ENCODE measurements around the gene AP1AR.

AP1AR gene

GRCh38 chr4:112231779-112232713, at the start of gene AP1AR:
Gene AP1AR, plus strand, starts transcription at chr4:112231787. Its CDS starts 305 bp downstream, at chr4:112232092.
- H3K27ac ChIP-seq, result peak within 1 kb of the TSS; percentile 88 to 96
- DNase-seq (ENCODE audit: low spot score), result peak; percentile 91
- H3K4me3 ChIP-seq, result peak within 1 kb of the TSS; percentile 88
- no peak for TF ChIP-seq CTCF (IDR thresholded peaks at IDR 0.05)

- DNase-seq (ENCODE audit: low spot score), result no peak
- H3K4me3 ChIP-seq, result no peak overlapping the region
- no peak for TF ChIP-seq CTCF (IDR thresholded peaks at IDR 0.05)
- H3K27ac ChIP-seq, result no peak overlapping the region
These were observed 49.0 kb upstream of the AP1AR start for GRCh38 chr4:112182604-112183003.

GRCh38 chr4:112183252-112183651, 48.3 kb upstream of the AP1AR start:
- no peak for DNase-seq (ENCODE audit: low spot score)
- no peak for TF ChIP-seq CTCF (IDR thresholded peaks at IDR 0.05)

GRCh38 chr4:112184438-112184837, 47.1 kb upstream of the AP1AR start:
- TF ChIP-seq CTCF (IDR thresholded peaks at IDR 0.05), result no peak
- Histone ChIP-seq H3K27ac (no peak overlapping the region), H3K4me3 (no peak overlapping the region)
- no peak for DNase-seq (ENCODE audit: low spot score)

More at GRCh38 chr4:112183252-112183651, 48.3 kb upstream of the AP1AR start:
- Histone ChIP-seq H3K27ac (no peak overlapping the region), H3K4me3 (no peak overlapping the region)

- TF ChIP-seq CTCF (IDR thresholded peaks at IDR 0.05), result no peak
- DNase-seq (ENCODE audit: low spot score), result no peak
- Histone ChIP-seq H3K27ac (no peak overlapping the region), H3K4me3 (no peak overlapping the region)
These were observed 46.3 kb upstream of the AP1AR start for GRCh38 chr4:112185334-112185733.

- TF ChIP-seq CTCF (IDR thresholded peaks at IDR 0.05), result no peak
- no peak for DNase-seq (ENCODE audit: low spot score)
- Histone ChIP-seq H3K4me3 (no peak overlapping the region), H3K27ac (no peak overlapping the region)
These were observed 45.6 kb upstream of the AP1AR start for GRCh38 chr4:112185740-112186670.
